Activated CD4-positive, alpha-beta T cell treated with anti-CD3 and anti-CD28 coated beads for 36 hours (primary cell): ENCODE results near the gene IGSF21. TPM values are rescaled to one million over a fixed set of nuclear protein-coding genes. Genes with fewer than 3 reads are reported as not detected.

Experiments used
- ATAC-seq: fragments of 200-7000 bp; cut with Tn5 transposase; one replicate; pipeline ENCODE4 v1.10.0; 2021; ENCODE audit warnings: mild to moderate bottlenecking, moderate library complexity
- CTCF ChIA-PET: fragments of 350-600 bp; sonication (Branson Sonifier 250); formaldehyde crosslinking; loops from one replicate; lab custom pipeline; 2021; ENCODE audit warnings: antibody characterized with exemption; lab: Charles Lee
- POLR2A ChIA-PET: fragments of 350-600 bp; sonication (Branson Sonifier 250); formaldehyde crosslinking; loops from one replicate; lab custom pipeline; 2021; ENCODE audit warnings: antibody characterized with exemption, inconsistent platforms; lab: Charles Lee
- DNase-seq: peaks from one replicate; pipeline ENCODE4 v3.0.0-alpha.2; 2020
- H3K27ac Mint-ChIP-seq: one replicate; pipeline ENCODE4 v1.8.0; 2021; ENCODE audit warnings: mixed read lengths
- H3K27me3 Mint-ChIP-seq: one replicate; pipeline ENCODE4 v1.8.0; 2021; ENCODE audit warnings: mixed read lengths
- H3K36me3 Mint-ChIP-seq: one replicate; pipeline ENCODE4 v1.8.0; 2021; ENCODE audit warnings: low read depth, mixed read lengths
- H3K4me1 Mint-ChIP-seq: one replicate; pipeline ENCODE4 v1.8.0; 2021; ENCODE audit warnings: mixed read lengths
- H3K4me3 Mint-ChIP-seq: one replicate; pipeline ENCODE4 v1.8.0; 2021; ENCODE audit warnings: mild to moderate bottlenecking, moderate library complexity, mixed read lengths
- H3K9me3 Mint-ChIP-seq: one replicate; pipeline ENCODE4 v1.8.0; 2021; ENCODE audit warnings: low read depth, mixed read lengths
- intact Hi-C, 2 experiments: fragments of 100-400 bp; cut with DNase I in 1 of 2; cut with micrococcal nuclease in 1 of 2; formaldehyde crosslinking; loops; one replicate each; pipeline versions ENCODE4 v1.14.2 to v1.15.1; 2022 to 2024; cut with DNase I, micrococcal nuclease
- total RNA-seq, 2 experiments: library from RNA; stranded (reverse); gene quantifications; one replicate each; pipeline ENCODE4 v1.2.3, GENCODE V29; 2021

IGSF21 gene
- total RNA-seq, 2 experiments from 2014 or later, result not detected

GRCh38 chr1:18329469-18330253 lies 222.1 kb downstream of the IGSF21 start:
- ATAC-seq (no peak), DNase-seq (no peak)
- Mint-ChIP-seq H3K4me3 (no peak overlapping the region), H3K9me3 (no peaks in the 10 kb centered on the region), H3K27me3 (peaks cover 18% of the 10 kb centered on the region), H3K27ac (no peak overlapping the region), H3K4me1 (no peaks in the 10 kb centered on the region), H3K36me3 (no peaks in the 10 kb centered on the region)
- ChIA-PET CTCF (interaction anchor here (0.6 kb wide), 1 partner anchor 423 kb away, joined by 3 read pairs; no protein-coding TSS in a partner anchor), POLR2A (no interaction called here)
- intact Hi-C loops, result no loop called here

- H3K27me3 Mint-ChIP-seq, result peaks cover 15% of the 10 kb centered on the region
- no peak for DNase-seq
- ChIA-PET CTCF (no interaction called here), POLR2A (no interaction called here)
- intact Hi-C loops, result no loop called here
- no peak overlapping the region for H3K27ac Mint-ChIP-seq
- H3K4me3 Mint-ChIP-seq, result no peak overlapping the region
- no peaks in the 10 kb centered on the region for H3K9me3 Mint-ChIP-seq
- ATAC-seq, result no peak
- H3K4me1 Mint-ChIP-seq, result no peaks in the 10 kb centered on the region
- no peaks in the 10 kb centered on the region for H3K36me3 Mint-ChIP-seq
Observed at GRCh38 chr1:18332576-18332975, 225.0 kb downstream of the IGSF21 start.

GRCh38 chr1:18333220-18333619 lies 225.6 kb downstream of the IGSF21 start:
- no peak overlapping the region for H3K4me3 Mint-ChIP-seq
- intact Hi-C loops, result no loop called here
- no peak for DNase-seq
- H3K27me3 Mint-ChIP-seq, result peaks cover 13% of the 10 kb centered on the region
- ChIA-PET CTCF (no interaction called here), POLR2A (no interaction called here)
- no peak overlapping the region for H3K27ac Mint-ChIP-seq
- ATAC-seq, result no peak
- no peaks in the 10 kb centered on the region for H3K36me3 Mint-ChIP-seq
- H3K9me3 Mint-ChIP-seq, result no peaks in the 10 kb centered on the region
- H3K4me1 Mint-ChIP-seq, result no peaks in the 10 kb centered on the region

- ChIA-PET CTCF (interaction anchor here (0.5 to 1.1 kb wide), 2 partner anchors 12 to 284 kb away, joined by 3 read pairs; no protein-coding TSS in a partner anchor), POLR2A (no interaction called here)
- no peak for DNase-seq
- Mint-ChIP-seq H3K4me3 (no peak overlapping the region), H3K27ac (no peak overlapping the region), H3K4me1 (no peaks in the 10 kb centered on the region), H3K9me3 (no peaks in the 10 kb centered on the region), H3K27me3 (peaks cover 4% of the 10 kb centered on the region), H3K36me3 (no peaks in the 10 kb centered on the region)
- intact Hi-C loops, result no loop called here
- ATAC-seq, result no peak
Observed at GRCh38 chr1:18336801-18337200, 229.2 kb downstream of the IGSF21 start.

GRCh38 chr1:18337757-18338156 lies 230.2 kb downstream of the IGSF21 start:
- Mint-ChIP-seq H3K36me3 (no peaks in the 10 kb centered on the region), H3K4me1 (no peaks in the 10 kb centered on the region), H3K4me3 (no peak overlapping the region), H3K9me3 (no peaks in the 10 kb centered on the region), H3K27ac (no peak overlapping the region), H3K27me3 (peaks cover 5% of the 10 kb centered on the region)
- DNase-seq (no peak), ATAC-seq (no peak)
- ChIA-PET CTCF (interaction anchor here (0.6 to 1.1 kb wide), 2 partner anchors 11 to 353 kb away, joined by 3 read pairs; no protein-coding TSS in a partner anchor), POLR2A (no interaction called here)
- intact Hi-C loops, result no loop called here

- Mint-ChIP-seq H3K36me3 (no peaks in the 10 kb centered on the region), H3K4me3 (no peak overlapping the region), H3K4me1 (no peaks in the 10 kb centered on the region), H3K27me3 (peaks cover 4% of the 10 kb centered on the region), H3K27ac (no peak overlapping the region), H3K9me3 (no peaks in the 10 kb centered on the region)
- no peak for DNase-seq
- intact Hi-C loops, result no loop called here
- POLR2A ChIA-PET, result no interaction called here
- no peak for ATAC-seq
- CTCF ChIA-PET, result no interaction called here
Observed at GRCh38 chr1:18339161-18339560, 231.6 kb downstream of the IGSF21 start.

- Mint-ChIP-seq H3K4me3 (no peak overlapping the region), H3K36me3 (no peaks in the 10 kb centered on the region), H3K4me1 (no peaks in the 10 kb centered on the region), H3K27ac (no peak overlapping the region), H3K27me3 (peaks cover 4% of the 10 kb centered on the region), H3K9me3 (no peaks in the 10 kb centered on the region)
- intact Hi-C loops, result no loop called here
- CTCF ChIA-PET, result interaction anchor here (0.6 kb wide), 1 partner anchor 238 kb away, joined by 3 read pairs; no protein-coding TSS in a partner anchor
- no peak for ATAC-seq
- DNase-seq, result no peak
- POLR2A ChIA-PET, result no interaction called here
Observed at GRCh38 chr1:18340158-18340764, 232.7 kb downstream of the IGSF21 start.

GRCh38 chr1:18340787-18341186 lies 233.2 kb downstream of the IGSF21 start:
- ATAC-seq (no peak), DNase-seq (no peak)
- ChIA-PET CTCF (interaction anchor here (0.6 kb wide), 1 partner anchor 238 kb away, joined by 3 read pairs; no protein-coding TSS in a partner anchor), POLR2A (no interaction called here)
- H3K4me1 Mint-ChIP-seq, result no peaks in the 10 kb centered on the region
- H3K27ac Mint-ChIP-seq, result no peak overlapping the region
- no peaks in the 10 kb centered on the region for H3K9me3 Mint-ChIP-seq
- H3K36me3 Mint-ChIP-seq, result no peaks in the 10 kb centered on the region
- intact Hi-C loops, result no loop called here
- H3K27me3 Mint-ChIP-seq, result peaks cover 4% of the 10 kb centered on the region
- no peak overlapping the region for H3K4me3 Mint-ChIP-seq

GRCh38 chr1:18341291-18342069 lies 233.9 kb downstream of the IGSF21 start:
- H3K4me3 Mint-ChIP-seq, result no peak overlapping the region
- no peaks in the 10 kb centered on the region for H3K4me1 Mint-ChIP-seq
- ATAC-seq (no peak), DNase-seq (no peak)
- ChIA-PET CTCF (no interaction called here), POLR2A (no interaction called here)
- H3K9me3 Mint-ChIP-seq, result no peaks in the 10 kb centered on the region
- intact Hi-C loops, result no loop called here
- no peak overlapping the region for H3K27ac Mint-ChIP-seq
- H3K27me3 Mint-ChIP-seq, result peaks cover 6% of the 10 kb centered on the region
- H3K36me3 Mint-ChIP-seq, result no peaks in the 10 kb centered on the region

- no peaks in the 10 kb centered on the region for H3K9me3 Mint-ChIP-seq
- H3K27ac Mint-ChIP-seq, result no peak overlapping the region
- peaks cover 6% of the 10 kb centered on the region for H3K27me3 Mint-ChIP-seq
- ATAC-seq (no peak), DNase-seq (no peak)
- H3K4me3 Mint-ChIP-seq, result no peak overlapping the region
- ChIA-PET CTCF (no interaction called here), POLR2A (no interaction called here)
- intact Hi-C loops, result no loop called here
- no peaks in the 10 kb centered on the region for H3K36me3 Mint-ChIP-seq
- no peaks in the 10 kb centered on the region for H3K4me1 Mint-ChIP-seq
Observed at GRCh38 chr1:18342744-18343143, 235.1 kb downstream of the IGSF21 start.

- Mint-ChIP-seq H3K4me3 (no peak overlapping the region), H3K9me3 (no peaks in the 10 kb centered on the region), H3K4me1 (no peaks in the 10 kb centered on the region), H3K36me3 (no peaks in the 10 kb centered on the region), H3K27me3 (peaks cover 6% of the 10 kb centered on the region), H3K27ac (no peak overlapping the region)
- POLR2A ChIA-PET, result no interaction called here
- ATAC-seq, result no peak
- CTCF ChIA-PET, result no interaction called here
- DNase-seq, result no peak
- intact Hi-C loops, result no loop called here
Observed at GRCh38 chr1:18343581-18343980, 236.0 kb downstream of the IGSF21 start.
